Jurkat, Clone E6-1 (cell line): ENCODE data around the gene DHCR24.

Source experiments
- DNase-seq: peaks from one replicate; pipeline ENCODE4 v3.0.0-alpha.2; 2011; ENCODE audit warnings: low read depth, low spot score
- H3K4me3 ChIP-seq: 2 replicates; pipeline ENCODE4 v1.5.1; 2011; ENCODE audit warnings: mild to moderate bottlenecking, low read length, control low read depth, moderate library complexity

Gene DHCR24

DNA sequence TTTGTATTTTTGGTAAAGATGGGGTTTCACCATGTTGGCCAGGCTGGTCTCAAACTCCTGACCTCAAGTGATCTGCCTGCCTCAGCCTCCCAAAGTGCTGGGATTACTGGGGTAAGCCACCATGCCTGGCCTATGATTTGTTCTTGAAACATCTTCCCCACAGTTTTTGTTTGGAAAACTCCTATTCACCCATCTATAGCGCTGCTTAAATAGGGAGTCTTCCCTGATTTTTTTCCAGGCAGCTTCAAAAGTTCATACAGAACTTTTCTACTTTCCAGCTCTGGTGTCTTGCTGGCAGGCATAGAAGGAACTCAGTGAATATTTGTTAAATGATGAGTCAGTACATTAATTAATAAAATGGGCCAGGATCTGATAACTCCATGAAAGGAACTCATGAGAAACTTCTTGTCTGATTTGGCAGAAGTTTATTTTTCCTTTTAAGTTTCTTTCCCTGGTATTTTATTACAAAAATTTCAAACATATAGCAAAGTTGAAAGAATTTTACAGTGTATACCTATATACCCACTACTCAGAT is 52.9 kb downstream of the DHCR24 start:
- H3K4me3 ChIP-seq, result no peak overlapping the region
- no peak for DNase-seq

DNA sequence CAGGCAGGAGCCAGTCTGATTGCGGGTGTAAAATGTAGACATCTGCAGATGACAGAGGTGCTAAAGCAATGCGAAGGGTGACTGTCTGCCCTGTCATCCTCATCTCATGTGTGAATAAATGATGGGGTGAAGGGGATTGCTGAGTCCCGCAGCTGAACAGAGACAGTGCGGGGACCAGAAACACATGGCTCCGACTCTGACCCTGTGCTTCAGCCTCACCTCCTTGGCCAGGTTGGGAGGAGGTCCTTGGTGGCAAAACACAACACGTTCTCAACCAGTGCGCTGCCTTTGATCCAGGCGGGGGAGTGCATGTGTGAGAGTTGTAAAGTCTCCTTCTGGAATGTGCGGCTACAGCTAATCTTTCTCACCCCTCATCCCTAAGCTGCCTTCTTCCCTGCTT is 53.9 kb downstream of the DHCR24 start:
- DNase-seq, result no peak
- H3K4me3 ChIP-seq, result no peak overlapping the region

DNA sequence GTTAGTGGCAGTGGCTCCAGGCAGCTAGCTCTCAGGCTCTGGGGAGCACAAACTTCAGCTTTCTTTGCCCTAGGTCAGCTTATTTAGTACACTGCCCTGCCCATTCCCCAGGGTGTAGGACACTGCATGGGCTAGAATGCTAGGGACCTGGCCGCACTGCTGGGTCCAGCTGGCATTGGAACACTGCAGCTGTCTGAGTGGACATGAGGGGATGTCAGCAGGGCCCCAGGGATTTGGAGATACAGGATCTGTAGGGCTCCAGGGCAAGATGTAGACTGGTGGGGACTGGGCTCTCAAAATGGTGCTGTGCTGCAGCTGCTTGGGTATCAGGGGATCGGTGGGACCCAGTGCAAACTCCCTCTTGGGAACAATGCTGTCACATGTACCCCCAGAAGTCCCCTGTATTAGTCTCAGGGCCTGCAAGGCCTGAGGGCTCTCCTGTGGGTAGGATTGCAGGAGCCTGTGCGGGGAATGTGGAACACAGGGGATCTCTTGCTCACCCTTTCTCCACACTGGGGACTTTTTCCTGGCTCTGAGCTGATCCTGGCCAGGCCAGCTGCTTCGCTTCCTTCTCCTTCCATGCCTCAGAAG is 60.7 kb downstream of the DHCR24 start:
- H3K4me3 ChIP-seq, result no peak overlapping the region
- no peak for DNase-seq

DNA sequence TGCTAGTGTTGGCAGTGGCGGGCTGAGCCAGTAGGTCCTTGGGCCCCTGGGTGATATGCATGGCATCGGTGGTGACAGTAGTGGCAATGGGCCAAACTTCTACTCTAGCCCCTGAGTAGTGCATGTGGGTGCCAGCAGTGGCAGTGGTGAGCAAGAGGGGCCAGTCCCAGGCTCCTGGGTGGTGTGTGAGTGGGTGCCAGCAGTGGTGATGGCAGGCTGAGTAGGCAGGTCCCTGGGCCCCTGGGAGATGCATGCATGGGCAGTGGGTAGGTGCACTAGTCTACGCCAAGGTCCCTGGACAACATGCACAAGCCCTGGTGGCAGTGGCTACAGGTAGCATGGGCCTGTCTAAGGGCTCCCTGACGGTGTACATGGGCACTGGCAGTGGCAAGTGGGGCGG is 61.3 kb downstream of the DHCR24 start:
- no peak for DNase-seq
- H3K4me3 ChIP-seq, result no peak overlapping the region

DNA sequence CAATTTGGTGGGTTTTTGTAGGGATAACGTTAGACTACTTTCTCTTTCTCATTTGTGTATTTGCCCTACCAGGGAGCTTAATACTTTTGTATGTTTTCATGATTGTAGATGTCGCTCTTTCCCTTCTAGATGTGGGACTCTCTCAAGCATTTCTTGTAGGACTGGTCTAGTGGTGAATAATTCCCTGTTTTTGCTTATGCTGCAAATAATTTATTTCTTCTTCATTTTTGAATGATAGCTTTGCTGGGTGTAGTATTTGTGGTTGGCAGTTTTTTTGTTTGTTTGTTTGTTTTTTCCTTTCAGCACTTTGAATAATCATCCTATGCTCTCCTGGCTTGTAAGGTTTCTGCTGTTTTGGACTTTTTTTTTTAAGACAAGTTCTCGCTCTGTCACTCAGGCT is 63.3 kb downstream of the DHCR24 start:
- H3K4me3 ChIP-seq, result no peak overlapping the region
- DNase-seq, result no peak

DNA sequence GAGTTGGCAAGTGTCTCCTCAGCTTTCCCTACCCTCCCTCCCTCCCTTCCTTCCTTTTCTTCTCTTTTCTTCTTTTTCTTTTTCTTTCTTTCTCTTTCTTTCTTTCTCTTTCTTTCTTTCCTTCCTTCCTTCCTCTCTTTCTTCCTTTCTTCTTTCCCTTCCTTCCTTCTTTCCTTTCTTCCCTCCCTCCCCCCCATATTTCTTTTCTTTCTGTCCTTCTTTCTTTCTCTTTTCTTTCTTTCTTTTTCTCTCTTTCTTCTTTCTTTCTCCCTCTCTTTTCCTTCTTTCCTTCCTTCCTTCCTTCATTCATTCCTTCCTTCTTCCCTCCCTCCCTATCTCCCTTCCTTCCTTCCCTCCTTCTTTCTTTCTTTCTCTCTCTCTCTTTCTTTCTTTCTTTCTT is 67.3 kb downstream of the DHCR24 start:
- DNase-seq, result no peak
- no peak overlapping the region for H3K4me3 ChIP-seq

DNA sequence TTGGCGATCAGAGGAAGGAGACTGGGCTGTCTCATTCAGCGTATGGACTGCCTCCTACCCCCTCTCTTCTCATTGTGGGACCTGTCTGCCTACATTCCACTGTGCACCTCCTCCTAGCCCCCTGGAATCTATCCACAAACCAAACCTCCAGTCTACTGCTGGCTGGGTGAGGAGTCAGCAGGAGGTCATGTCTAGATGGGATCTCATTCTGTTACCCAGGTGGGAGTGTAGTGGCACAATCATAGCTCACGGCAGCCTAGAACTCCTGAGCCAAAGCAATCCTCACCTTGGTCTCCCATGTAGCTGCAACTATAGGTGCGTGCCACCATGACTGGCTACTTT is 67.8 kb downstream of the DHCR24 start:
- DNase-seq, result no peak
- no peak overlapping the region for H3K4me3 ChIP-seq

DNA sequence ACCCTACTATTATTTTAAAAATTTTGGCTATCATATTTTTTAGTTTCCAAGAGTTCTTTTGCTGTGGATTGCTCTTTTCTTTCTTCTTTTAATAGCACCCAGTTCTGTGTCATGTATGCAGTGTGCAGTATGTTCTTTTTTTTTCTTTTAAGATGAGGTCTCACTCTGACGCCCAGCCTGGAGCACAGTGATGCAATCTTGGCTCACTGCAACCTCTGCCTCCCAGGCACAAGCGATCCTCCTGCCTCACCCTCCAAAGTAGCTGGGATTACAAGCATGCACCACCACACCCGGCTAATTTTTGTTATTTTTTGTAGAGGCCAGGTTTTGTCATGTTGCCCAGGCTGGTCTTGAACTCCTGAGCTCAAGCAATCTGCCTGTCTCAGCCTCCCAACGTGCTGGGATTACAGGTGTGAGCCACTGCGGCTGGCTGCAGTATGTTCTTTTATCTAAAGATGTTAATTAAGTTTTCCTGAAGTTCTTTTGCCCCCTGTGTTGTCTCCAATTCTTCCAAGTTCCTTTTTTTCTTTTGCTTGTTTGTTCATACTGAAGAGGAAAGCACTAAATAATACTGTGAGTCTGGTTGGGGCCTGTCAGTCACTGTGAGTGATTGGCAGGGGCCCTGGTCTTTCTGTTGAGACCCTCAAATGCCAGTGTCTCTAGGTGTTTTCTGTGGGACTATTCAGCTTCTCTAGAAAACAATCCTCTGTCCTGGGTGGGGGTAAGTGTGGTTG is 68.4 kb downstream of the DHCR24 start:
- H3K4me3 ChIP-seq, result no peak overlapping the region
- DNase-seq, result no peak

DNA sequence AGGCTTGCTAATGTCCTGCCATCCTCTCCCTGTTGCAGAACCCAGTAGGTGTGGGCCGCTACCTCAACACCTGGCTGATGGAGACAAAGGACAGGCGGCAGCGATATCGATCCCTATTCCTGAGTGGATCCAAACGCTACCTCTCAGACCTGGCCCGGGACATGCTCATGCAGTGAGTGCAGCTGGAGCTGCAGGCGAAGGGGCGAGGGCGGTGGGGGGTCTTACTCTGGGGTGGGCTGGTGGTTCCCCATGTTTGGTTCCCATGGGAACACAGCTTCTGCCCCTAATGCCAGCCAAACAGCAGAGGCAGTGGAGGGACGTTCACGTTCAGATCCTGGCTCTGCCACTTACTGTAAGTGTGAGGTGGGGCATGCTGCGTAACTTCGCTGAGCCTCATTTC is 70.0 kb downstream of the DHCR24 start:
- no peak overlapping the region for H3K4me3 ChIP-seq
- no peak for DNase-seq

DNA sequence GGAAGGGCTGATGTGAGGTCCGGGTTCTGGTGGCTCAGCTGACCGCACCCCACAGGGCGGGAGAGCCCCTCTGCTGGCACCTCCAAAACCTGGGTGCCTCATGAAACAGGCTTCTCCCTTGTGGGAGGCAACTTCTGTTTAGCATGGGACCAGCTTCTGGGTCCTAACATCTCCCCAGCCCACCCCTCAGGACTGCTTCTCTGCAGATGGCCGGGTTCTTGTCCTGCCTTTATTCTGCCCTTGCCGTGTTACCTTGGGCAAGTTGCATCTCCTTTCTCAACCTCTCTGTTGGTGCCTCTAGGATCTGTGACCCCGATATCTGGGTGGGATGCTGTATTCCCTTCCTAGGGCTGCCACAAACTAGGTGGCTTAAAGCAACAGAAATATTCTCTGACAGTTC is 70.9 kb downstream of the DHCR24 start:
- no peak overlapping the region for H3K4me3 ChIP-seq
- DNase-seq, result no peak

DNA sequence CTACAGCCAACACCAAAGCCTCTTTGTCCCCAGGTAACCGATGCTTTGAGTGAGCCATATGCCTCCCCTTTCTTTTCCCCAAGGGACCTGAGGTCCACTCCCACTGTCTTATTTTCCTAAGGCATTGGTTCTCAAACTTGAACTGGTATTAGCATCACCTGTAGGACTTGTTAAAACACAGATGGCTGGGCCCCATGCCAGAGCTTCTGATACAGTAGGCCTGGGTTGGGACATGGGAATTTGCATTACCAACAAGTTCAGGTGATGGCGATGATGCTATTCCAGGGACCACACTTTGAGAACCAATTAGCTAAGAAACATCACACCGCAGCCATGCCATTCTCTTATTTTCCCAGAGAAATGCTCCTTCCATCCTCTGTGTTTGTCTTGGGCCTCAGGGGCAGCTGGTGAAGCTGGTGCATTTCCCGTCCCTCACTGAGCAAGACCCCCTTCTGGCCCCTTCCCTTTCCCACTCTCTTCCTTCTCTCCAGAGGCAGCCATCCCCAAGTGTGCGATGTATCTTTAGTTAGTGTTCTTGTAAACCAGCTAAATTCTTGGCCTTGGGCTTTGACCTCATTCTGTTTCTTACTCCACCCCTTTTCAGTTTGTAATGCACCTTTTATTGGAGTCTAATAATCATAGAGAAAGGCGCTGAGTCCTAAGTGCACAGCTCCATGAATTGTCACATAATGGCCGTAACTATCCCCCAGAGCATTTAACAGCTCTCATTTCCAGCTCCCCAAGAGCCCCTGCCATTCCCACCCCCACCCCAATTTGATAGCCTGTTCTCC is 71.7 kb downstream of the DHCR24 start:
- no peak overlapping the region for H3K4me3 ChIP-seq
- no peak for DNase-seq

DNA sequence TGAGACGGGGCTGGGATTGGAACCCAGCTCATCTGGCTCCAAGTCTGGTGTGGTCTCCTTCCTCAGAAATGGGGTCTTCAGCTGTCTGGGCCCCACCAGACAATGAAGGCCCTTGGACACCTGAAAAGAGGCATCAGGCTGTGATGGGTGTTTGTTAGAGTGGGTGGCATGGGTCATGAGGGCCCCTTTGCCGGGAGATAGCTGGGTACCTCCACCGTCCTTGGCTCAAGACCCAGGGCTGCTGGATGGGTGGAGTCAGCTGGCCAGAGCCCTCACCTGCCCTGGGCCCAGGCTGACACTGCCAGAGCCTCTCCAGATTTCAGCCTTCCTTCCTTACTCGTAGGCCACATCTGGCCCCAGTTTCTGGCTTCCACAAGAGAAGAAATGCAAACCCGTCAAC is 72.4 kb downstream of the DHCR24 start:
- DNase-seq, result no peak
- no peak overlapping the region for H3K4me3 ChIP-seq

DNA sequence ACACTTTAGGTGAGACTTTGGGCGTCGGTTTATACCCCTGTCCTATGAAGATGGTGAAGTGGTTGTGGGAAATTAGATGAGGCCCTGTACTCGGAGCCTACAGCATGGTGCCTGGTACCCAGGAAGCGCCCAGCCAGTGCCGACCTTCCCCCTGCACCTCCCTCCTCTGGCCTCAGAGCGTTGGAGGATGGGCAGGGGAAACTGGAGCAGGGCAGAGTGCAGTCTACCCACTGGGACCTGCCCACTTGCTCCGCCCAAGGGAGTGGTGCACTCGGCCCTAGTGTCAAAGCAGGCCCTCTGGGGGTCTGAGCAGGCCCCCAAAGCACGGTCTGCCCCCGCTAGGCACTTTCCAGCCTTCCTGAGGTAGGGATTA is 72.9 kb downstream of the DHCR24 start:
- DNase-seq, result no peak

DNA sequence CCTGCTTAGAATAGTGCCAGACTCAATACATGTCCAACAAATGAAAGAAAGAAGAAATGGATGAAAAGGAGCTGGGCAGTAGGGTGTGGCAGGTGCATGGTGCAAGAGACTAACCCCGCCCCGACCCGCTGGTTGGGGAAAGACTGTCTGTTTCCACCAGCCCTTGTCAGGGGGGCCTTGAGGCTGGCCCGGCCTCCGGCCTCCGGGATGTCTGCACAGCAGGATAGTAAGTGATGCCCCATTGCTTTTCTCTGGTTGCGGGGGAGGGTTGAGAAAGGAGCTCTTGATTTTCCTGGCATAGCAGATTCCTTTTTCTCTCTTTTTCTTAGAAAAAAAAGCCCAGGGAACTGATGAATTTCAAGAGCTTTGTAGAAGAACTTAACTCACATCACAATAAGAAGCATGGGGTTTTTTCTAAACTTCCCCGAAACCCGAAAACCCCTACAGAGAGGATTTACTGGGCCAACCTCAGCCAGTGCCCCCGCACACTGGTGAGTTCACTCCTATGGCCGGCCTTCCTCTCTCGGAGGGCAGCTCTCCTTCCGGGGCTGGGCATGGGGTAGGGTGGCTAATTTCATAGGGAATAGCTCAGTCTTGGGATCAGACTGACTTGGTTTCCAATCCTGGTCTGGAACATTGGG is 73.4 kb downstream of the DHCR24 start:
- DNase-seq, result no peak
- H3K4me3 ChIP-seq, result no peak overlapping the region

More for the DNA sequence above, 72.9 kb downstream of the DHCR24 start:
- no peak overlapping the region for H3K4me3 ChIP-seq

DNA sequence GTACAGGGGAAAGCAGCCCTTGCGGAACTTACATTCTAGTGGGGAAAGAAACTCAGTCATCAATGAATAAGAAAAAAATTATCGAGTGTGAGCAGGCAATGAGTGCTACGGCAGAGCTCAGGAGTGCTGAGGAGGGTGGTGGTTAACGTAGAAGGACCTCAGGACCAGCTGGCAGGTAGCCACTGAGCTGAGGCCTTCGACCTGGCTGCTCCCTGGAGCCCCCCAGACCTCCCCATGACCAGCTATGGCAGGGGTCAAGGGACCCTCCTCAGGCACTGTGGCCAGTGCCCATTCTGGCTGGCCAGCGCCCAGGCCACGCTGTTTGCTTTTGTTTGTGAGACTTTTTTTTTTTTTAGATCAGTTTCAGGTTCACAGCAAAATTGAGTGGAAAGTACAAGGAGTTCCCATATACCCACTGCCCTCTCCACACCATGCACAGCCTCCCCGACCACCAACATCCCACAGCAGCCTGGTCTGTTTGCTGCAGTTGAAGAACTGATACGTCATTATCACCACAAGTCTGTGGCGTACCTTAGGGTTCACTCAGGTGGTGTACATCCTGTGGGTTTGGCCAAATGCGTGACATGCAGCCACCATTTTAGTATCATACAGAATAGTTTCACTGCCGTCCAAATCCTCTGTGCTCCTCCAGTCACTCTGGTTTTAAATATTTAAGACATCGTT is 74.1 kb downstream of the DHCR24 start:
- peak; percentile 32 for DNase-seq
- H3K4me3 ChIP-seq, result no peak overlapping the region

DNA sequence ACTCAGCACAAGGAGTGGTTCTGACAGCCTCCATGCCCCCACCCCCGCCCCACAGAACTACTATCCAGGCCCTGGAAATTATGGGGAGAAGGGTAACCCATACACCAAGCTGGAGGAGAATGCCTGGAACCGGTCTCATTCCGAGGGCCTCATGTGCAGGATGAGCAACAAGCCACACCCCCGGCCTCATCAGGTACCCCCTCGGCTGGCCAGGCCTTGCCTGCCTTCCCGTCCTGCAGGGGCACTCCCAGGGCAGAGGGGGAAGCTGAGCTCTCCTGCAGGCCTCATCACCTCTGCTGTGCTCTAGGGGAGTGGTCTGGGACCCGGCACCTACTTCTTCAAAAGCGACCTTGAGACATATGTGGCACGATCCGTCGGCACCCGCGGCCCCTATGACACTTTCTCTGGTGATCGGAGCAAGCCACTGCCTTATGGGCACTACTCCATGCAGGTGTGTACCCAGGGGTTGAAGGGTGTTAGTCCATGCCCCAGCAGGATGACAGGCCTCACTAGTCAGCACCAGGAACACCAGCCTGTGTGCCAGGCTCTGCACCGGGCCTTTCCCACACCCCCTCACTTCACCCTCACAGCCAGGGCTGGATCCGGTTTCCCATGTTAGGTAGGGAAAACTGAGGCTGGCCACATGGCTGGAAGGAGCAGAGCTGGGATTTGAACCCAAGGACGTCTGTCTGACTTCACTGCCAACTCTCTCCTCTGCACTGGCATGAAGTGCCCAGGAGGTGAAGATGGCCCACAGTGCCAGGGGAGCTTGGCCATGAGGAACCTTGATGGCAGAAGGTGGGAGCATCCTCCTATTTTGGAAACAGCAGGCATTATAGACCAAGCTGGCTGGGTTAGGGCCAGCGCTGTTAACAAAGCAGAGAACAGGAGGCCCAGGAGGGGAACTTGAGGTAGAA is 75.0 kb downstream of the DHCR24 start:
- H3K4me3 ChIP-seq, result no peak overlapping the region
- DNase-seq, result no peak

DNA sequence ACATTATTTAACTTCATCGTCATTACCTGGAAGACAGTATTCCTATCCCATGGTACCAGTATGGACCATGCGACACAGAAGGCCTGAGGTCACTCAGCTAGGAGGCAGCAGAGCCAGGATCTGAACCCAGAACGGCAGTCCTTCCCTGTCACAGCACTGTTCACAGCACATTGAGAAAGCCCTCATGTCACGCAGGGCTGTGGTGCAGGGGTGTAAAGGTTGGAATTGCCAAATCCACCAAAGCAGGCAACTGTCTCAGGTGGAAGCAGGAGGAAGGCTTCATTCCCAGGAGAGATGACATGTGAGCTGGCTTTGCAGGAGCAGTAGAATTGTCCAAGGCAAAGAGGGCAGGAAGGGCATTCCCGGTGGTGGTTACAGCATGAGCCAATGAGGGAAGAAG is 75.9 kb downstream of the DHCR24 start:
- no peak overlapping the region for H3K4me3 ChIP-seq
- DNase-seq, result no peak

DNA sequence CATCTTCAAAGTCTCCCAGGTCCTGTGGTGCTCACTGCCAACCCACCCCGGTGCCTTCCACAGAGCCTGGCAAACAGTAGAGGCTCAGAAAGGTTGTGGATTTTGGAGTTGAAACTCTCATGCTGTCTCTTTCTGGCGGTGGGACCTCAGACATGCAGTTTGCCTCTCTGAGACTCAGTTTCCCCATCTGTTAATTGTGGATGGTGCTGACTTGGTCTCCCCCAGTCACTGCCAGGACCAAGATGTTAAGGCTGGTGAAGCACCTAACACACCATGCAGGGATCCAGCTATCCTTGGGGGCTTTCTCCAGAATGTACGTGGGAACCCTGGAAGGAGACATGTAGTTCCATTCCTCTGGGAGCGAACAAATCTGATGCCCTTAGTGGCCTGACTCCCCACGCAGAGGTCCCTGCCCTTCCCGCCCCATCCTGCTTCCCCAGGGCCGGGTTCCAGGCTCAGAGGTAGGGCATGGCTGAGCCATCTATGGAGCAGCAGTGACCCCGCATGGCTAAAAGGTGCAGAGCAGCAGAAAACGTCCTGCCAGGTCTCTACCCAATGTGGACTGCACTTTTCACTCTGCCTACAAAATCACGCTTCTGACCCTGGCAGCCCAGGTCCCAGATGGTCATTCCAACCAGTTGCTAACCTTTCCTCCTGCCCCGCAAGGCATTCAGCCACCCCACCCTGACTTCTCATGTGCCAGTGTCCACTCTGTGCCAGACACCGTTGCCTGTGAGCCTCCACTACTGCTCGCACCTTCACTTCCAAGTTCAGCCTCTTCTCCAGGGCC is 76.6 kb downstream of the DHCR24 start:
- peak; percentile 20 for DNase-seq
- no peak overlapping the region for H3K4me3 ChIP-seq
